ENCODE results near the gene AFF1. TPM values are rescaled to one million over a fixed set of nuclear protein-coding genes. Genes with fewer than 3 reads are reported as not detected.

Gene AFF1
- polyA plus RNA-seq, 1 donor (not counting 4 experiments of a cell fraction or from before 2014, with no cell fraction given), result 14.4 TPM

DNA sequence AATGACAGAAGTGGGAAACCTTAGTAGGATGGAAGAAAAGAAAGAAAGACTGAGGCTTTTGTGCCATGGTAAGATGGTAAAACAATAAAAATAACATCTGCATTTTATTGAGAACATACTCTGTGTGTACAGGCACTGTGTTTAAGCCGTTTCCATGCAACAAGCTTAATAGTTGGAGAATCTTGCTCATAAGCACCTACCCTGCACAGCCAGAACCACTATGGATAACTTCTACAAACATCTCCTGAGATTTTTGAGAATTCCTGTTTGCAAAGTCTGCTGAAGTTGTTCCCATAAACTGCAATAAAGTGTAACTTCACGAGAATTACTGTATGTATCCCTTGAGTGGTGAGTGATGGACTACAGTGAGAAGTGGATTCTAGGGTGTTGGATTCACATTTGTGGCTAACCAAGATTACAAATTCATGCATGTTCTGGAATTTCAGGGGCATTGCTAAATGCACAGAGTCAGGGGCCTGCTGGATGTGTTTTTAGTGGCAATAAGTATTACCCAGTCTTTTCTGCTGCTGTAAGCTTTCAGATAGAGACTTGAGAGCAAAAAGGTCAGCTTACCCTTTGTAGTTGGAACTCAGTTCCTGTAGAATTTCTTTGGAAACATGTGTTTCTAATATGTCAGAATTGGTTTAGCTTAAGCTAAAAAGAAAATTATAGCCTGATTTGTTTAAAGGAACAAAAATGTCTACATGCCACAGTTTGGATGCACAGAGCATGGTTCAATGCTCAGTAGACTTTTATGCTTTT, 132.5 kb downstream of the AFF1 start:
- H3K9me1 ChIP-seq (ENCODE audit: control insufficient read depth, extremely low read depth, insufficient read depth, low read length), result no peaks in the 10 kb centered on the region
- H3K27ac ChIP-seq (ENCODE audit: control insufficient read depth, insufficient read depth, low read length), result no peak overlapping the region
- TF ChIP-seq, protein P1, sequence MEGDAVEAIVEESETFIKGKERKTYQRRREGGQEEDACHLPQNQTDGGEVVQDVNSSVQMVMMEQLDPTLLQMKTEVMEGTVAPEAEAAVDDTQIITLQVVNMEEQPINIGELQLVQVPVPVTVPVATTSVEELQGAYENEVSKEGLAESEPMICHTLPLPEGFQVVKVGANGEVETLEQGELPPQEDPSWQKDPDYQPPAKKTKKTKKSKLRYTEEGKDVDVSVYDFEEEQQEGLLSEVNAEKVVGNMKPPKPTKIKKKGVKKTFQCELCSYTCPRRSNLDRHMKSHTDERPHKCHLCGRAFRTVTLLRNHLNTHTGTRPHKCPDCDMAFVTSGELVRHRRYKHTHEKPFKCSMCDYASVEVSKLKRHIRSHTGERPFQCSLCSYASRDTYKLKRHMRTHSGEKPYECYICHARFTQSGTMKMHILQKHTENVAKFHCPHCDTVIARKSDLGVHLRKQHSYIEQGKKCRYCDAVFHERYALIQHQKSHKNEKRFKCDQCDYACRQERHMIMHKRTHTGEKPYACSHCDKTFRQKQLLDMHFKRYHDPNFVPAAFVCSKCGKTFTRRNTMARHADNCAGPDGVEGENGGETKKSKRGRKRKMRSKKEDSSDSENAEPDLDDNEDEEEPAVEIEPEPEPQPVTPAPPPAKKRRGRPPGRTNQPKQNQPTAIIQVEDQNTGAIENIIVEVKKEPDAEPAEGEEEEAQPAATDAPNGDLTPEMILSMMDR (optimal IDR thresholded peaks at IDR 0.05 in 1 of 3, IDR thresholded peaks at IDR 0.05 in 1 of 3, conservative IDR thresholded peaks at IDR 0.05 in 1 of 3; ENCODE audit: extremely low read depth in 1 of 3, insufficient read depth in 2 of 3, low read length in 3 of 3), result no peak
- dilution Hi-C loops (cut with MboI; ENCODE audit: extremely low pct_ligation_motif_present, low sequenced_read_pairs), result no loop called here
- peaks cover 0 to 2% of the 10 kb centered on the region in 2 experiments for H3K36me3 ChIP-seq (ENCODE audit: control insufficient read depth in 2 of 2, extremely low read depth in 1 of 2, insufficient read depth in 2 of 2, low read length in 2 of 2)
- FAIRE-seq (no peak), DNase-seq (ENCODE audit: low read depth, low spot score) (no peak)
- H3K9me3 ChIP-seq (ENCODE audit: control insufficient read depth, low read depth, low read length), result no peaks in the 10 kb centered on the region
- H3K27me3 ChIP-seq (ENCODE audit: control insufficient read depth, extremely low read depth, insufficient read depth, low read length), result no peaks in the 10 kb centered on the region
- H3K4me1 ChIP-seq (ENCODE audit: control insufficient read depth, extremely low read depth, insufficient read depth, low read length), result peaks cover 4% of the 10 kb centered on the region
- no peak overlapping the region for H3K4me2 ChIP-seq (ENCODE audit: control insufficient read depth, extremely low read depth, insufficient read depth, low read depth, low read length)
- no peak overlapping the region for H3K4me3 ChIP-seq (ENCODE audit: control insufficient read depth in 2 of 3, extremely low read depth in 1 of 3, insufficient read depth in 2 of 3, low read depth in 1 of 3, low read length in 3 of 3)
- H4K20me1 ChIP-seq (ENCODE audit: control insufficient read depth, extremely low read depth, insufficient read depth, low read length), result peaks cover 3% of the 10 kb centered on the region
- H3K79me2 ChIP-seq (ENCODE audit: control insufficient read depth, insufficient read depth, low read length), result peaks cover 7% of the 10 kb centered on the region
- H3K9ac ChIP-seq (ENCODE audit: control insufficient read depth, extremely low read depth, insufficient read depth, low read length), result no peak overlapping the region
- H2AFZ ChIP-seq (ENCODE audit: control insufficient read depth, low read length), result no peak overlapping the region

DNA sequence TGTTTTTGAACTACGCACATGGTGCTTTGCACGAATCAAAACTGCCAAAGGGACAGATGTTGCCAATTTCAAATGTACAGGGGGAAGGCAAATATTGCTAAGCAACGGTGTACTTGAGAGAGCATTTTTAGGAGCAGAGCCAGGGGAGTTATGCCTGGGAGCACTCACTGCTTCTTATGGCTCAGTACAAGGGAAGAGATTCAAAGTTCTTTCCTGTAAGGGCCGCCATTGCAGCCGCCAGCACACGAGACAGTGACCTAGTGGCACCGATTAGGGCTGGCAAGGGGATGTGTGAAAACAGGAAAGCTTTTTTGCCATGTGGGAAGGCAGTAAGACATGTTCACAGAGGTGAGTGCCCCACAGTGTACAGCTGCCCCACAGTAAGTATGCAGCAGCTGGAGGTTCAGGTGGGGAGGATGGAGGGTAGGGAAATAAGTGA, 133.8 kb downstream of the AFF1 start:
- Histone ChIP-seq H3K9me1 (ENCODE audit: control insufficient read depth, extremely low read depth, insufficient read depth, low read length) (no peaks in the 10 kb centered on the region), H3K27me3 (ENCODE audit: control insufficient read depth, extremely low read depth, insufficient read depth, low read length) (no peaks in the 10 kb centered on the region), H2AFZ (ENCODE audit: control insufficient read depth, low read length) (no peak overlapping the region), H3K9me3 (ENCODE audit: control insufficient read depth, low read depth, low read length) (no peaks in the 10 kb centered on the region), H3K27ac (ENCODE audit: control insufficient read depth, insufficient read depth, low read length) (no peak overlapping the region), H3K9ac (ENCODE audit: control insufficient read depth, extremely low read depth, insufficient read depth, low read length) (no peak overlapping the region), H3K79me2 (ENCODE audit: control insufficient read depth, insufficient read depth, low read length) (peaks cover 7% of the 10 kb centered on the region), H3K4me3 (ENCODE audit: control insufficient read depth in 2 of 3, extremely low read depth in 1 of 3, insufficient read depth in 2 of 3, low read depth in 1 of 3, low read length in 3 of 3) (no peak overlapping the region), H3K4me2 (ENCODE audit: control insufficient read depth, extremely low read depth, insufficient read depth, low read depth, low read length) (no peak overlapping the region), H3K36me3 (ENCODE audit: control insufficient read depth in 2 of 2, extremely low read depth in 1 of 2, insufficient read depth in 2 of 2, low read length in 2 of 2) (peaks cover 0 to 2% of the 10 kb centered on the region in 2 experiments), H4K20me1 (ENCODE audit: control insufficient read depth, extremely low read depth, insufficient read depth, low read length) (peaks cover 3% of the 10 kb centered on the region), H3K4me1 (ENCODE audit: control insufficient read depth, extremely low read depth, insufficient read depth, low read length) (peaks cover 13% of the 10 kb centered on the region)
- no peak for TF ChIP-seq EZH2 (IDR thresholded peaks at IDR 0.05; ENCODE audit: low read length)
- TF ChIP-seq, protein P1 (optimal IDR thresholded peaks at IDR 0.05 in 1 of 3, IDR thresholded peaks at IDR 0.05 in 1 of 3, conservative IDR thresholded peaks at IDR 0.05 in 1 of 3; ENCODE audit: extremely low read depth in 1 of 3, insufficient read depth in 2 of 3, low read length in 3 of 3), result no peak
- peak; percentile 68 for FAIRE-seq
- dilution Hi-C loops (cut with MboI; ENCODE audit: extremely low pct_ligation_motif_present, low sequenced_read_pairs), result no loop called here
- DNase-seq (ENCODE audit: low read depth, low spot score), result no peak

All from keratinocyte (primary cell).